Thoracic aorta (tissue), 2 donors: ENCODE results near the gene FRAT1. TPM values are rescaled to one million over a fixed set of nuclear protein-coding genes. Genes with fewer than 3 reads are reported as not detected.

Experiments
- ATAC-seq: fragments of 150-250 bp; one replicate; pipeline ENCODE4 v1.8.0; 2017; ENCODE audit warnings: low read depth; ENCODE audit not compliant: insufficient number of reproducible peaks, low FRiP score
- DNase-seq: peaks from one replicate; pipeline ENCODE4 v3.0.0-alpha.2; 2020; ENCODE audit warnings: low spot score
- H3K27ac ChIP-seq, 2 donors: fragments of 200-600 bp; sonication (generic); 1 replicate in 1 of 2; 2 replicates in 1 of 2; pipeline ENCODE4 v1.5.1; 2016; ENCODE audit warnings: mild to moderate bottlenecking in 2 of 2, moderate library complexity in 2 of 2
- H3K27me3 ChIP-seq: fragments of 200-600 bp; sonication (generic); replicated peaks from 2 replicates; pipeline ENCODE4 v1.6.0; 2016; ENCODE audit warnings: mild to moderate bottlenecking; ENCODE audit not compliant: insufficient read depth
- H3K36me3 ChIP-seq: fragments of 200-600 bp; sonication (generic); one replicate; pipeline ENCODE4 v1.5.1; 2016
- H3K4me1 ChIP-seq, 2 donors: fragments of 200-600 bp; sonication (generic); 1 replicate in 1 of 2; 2 replicates in 1 of 2; pipeline versions ENCODE4 v1.5.1 to v1.6.0; 2016; ENCODE audit warnings: low read depth in 2 of 2, mild to moderate bottlenecking in 1 of 2; ENCODE audit not compliant: control insufficient read depth in 1 of 2
- H3K4me3 ChIP-seq: fragments of 200-600 bp; sonication (generic); 2 replicates; pipeline ENCODE4 v1.5.1; 2016; ENCODE audit warnings: mild to moderate bottlenecking
- H3K9me3 ChIP-seq: fragments of 200-600 bp; sonication (generic); 2 replicates; pipeline ENCODE4 v1.5.1; 2016
- total RNA-seq, 2 donors: library from RNA; depleted of rRNA; stranded (reverse); fragments of >200 nt; gene quantifications; one replicate each; pipeline versions ENCODE4 v1.1.0 to v1.2.3, GENCODE V29; 2016
- TF ChIP-seq, protein P1 (sequence below): fragments of 200-600 bp; sonication (generic); IDR thresholded peaks from one replicate; pipeline ENCODE4 v1.5.1; 2019; ENCODE audit warnings: antibody characterized with exemption

FRAT1 gene
- total RNA-seq, 2 donors from 2014 or later, result 4.6 to 11.6 TPM

GRCh38 chr10:97291357-97292096 is 27.5 kb upstream of the FRAT1 start:
- DNase-seq (no peak), ATAC-seq (no peak)
- Histone ChIP-seq H3K4me3 (peak overlapping the region; percentile 94), H3K27ac (peak overlapping the region; percentile 85 to 96), H3K4me1 (peaks cover 7 to 8% of the 10 kb centered on the region in 2 donors), H3K9me3 (no peaks in the 10 kb centered on the region), H3K27me3 (no peaks in the 10 kb centered on the region), H3K36me3 (peaks cover 2% of the 10 kb centered on the region)
- TF ChIP-seq, protein P1, sequence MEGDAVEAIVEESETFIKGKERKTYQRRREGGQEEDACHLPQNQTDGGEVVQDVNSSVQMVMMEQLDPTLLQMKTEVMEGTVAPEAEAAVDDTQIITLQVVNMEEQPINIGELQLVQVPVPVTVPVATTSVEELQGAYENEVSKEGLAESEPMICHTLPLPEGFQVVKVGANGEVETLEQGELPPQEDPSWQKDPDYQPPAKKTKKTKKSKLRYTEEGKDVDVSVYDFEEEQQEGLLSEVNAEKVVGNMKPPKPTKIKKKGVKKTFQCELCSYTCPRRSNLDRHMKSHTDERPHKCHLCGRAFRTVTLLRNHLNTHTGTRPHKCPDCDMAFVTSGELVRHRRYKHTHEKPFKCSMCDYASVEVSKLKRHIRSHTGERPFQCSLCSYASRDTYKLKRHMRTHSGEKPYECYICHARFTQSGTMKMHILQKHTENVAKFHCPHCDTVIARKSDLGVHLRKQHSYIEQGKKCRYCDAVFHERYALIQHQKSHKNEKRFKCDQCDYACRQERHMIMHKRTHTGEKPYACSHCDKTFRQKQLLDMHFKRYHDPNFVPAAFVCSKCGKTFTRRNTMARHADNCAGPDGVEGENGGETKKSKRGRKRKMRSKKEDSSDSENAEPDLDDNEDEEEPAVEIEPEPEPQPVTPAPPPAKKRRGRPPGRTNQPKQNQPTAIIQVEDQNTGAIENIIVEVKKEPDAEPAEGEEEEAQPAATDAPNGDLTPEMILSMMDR, result no peak

GRCh38 chr10:97292097-97292861 is 26.8 kb upstream of the FRAT1 start, which contains the start of gene ARHGAP19:
Gene ARHGAP19, minus strand, starts transcription at chr10:97292637. Its CDS starts 10 bp downstream, at chr10:97292627.
- peak; percentile 100 for ATAC-seq
- H3K4me1 ChIP-seq, result peaks cover 7 to 8% of the 10 kb centered on the region in 2 donors
- peak within 1 kb of the TSS; percentile 94 for H3K4me3 ChIP-seq
- H3K27me3 ChIP-seq, result no peaks in the 10 kb centered on the region
- H3K36me3 ChIP-seq, result no peaks in the 10 kb centered on the region
- H3K9me3 ChIP-seq, result no peaks in the 10 kb centered on the region
- TF ChIP-seq, protein P1, result no peak
- DNase-seq, result peak; percentile 95
- H3K27ac ChIP-seq, result peak within 1 kb of the TSS; percentile 85 to 96

DNA sequence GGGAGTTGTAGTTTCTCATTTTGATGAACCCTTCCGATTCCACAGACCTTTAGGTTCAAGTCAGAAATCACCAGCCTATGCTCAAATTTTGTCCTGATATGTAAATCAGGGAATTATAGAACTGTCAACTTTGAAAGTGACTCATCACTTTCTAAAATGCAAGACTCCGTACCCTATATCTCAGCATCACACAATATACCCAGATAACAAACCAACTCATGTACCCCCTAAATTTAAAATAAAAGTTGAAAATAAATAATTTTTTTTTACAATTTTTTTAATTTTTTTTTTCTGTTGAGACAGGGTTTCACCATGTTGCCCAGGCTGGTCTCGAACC is 26.2 kb upstream of the FRAT1 start:
- H3K27me3 ChIP-seq, result no peaks in the 10 kb centered on the region
- H3K4me3 ChIP-seq, result peak overlapping the region; percentile 94
- peaks cover 7 to 8% of the 10 kb centered on the region in 2 donors for H3K4me1 ChIP-seq
- H3K27ac ChIP-seq, result peak overlapping the region in 1 of 2 donors; percentile 96
- TF ChIP-seq, protein P1, result no peak
- H3K9me3 ChIP-seq, result no peaks in the 10 kb centered on the region
- H3K36me3 ChIP-seq, result no peaks in the 10 kb centered on the region
- DNase-seq (no peak), ATAC-seq (peak; percentile 35)

GRCh38 chr10:97297556-97298222 is 21.4 kb upstream of the FRAT1 start:
- no peaks in the 10 kb centered on the region for H3K4me1 ChIP-seq
- ATAC-seq, result no peak
- H3K4me3 ChIP-seq, result no peak overlapping the region
- H3K27me3 ChIP-seq, result no peaks in the 10 kb centered on the region
- no peak overlapping the region for H3K27ac ChIP-seq
- no peak for DNase-seq
- no peaks in the 10 kb centered on the region for H3K9me3 ChIP-seq
- H3K36me3 ChIP-seq, result no peaks in the 10 kb centered on the region
- TF ChIP-seq, protein P1, result no peak

- TF ChIP-seq, protein P1, result no peak
- H3K4me3 ChIP-seq, result no peak overlapping the region
- DNase-seq, result no peak
- H3K4me1 ChIP-seq, result no peaks in the 10 kb centered on the region
- ATAC-seq, result no peak
- no peak overlapping the region for H3K27ac ChIP-seq
- H3K36me3 ChIP-seq, result no peaks in the 10 kb centered on the region
- no peaks in the 10 kb centered on the region for H3K27me3 ChIP-seq
- H3K9me3 ChIP-seq, result no peaks in the 10 kb centered on the region
Measured at GRCh38 chr10:97298223-97298571, 20.9 kb upstream of the FRAT1 start.
